ENCODE results near the gene GAA. TPM values are rescaled to one million over a fixed set of nuclear protein-coding genes. Genes with fewer than 3 reads are reported as not detected.
"Not testable (repeated sequence)": the region's sequence is repeated elsewhere in the genome, so short reads cannot be mapped to it uniquely, and the experiment has no call there.

The GAA gene
- total RNA-seq, 2 donors from 2014 or later, result 43.8 to 48.7 TPM

- peak; percentile 10 for DNase-seq
- no peak for ATAC-seq
- intact Hi-C loops (cut with DNase I), result loop anchor here in 1 of 2 donors (10.0 kb wide), 1 partner anchor 77 kb away; no protein-coding TSS in a partner anchor
These were observed 19.8 kb upstream of the GAA start for GRCh38 chr17:80081596-80081995.

GRCh38 chr17:80082403-80083135 is 18.8 kb upstream of the GAA start:
- intact Hi-C loops (cut with DNase I), result loop anchor here in 1 of 2 donors (10.0 kb wide), 1 partner anchor 78 kb away; no protein-coding TSS in a partner anchor
- peak; percentile 68 for DNase-seq
- peak; percentile 57 to 61 for ATAC-seq

GRCh38 chr17:80083136-80083661 is 18.2 kb upstream of the GAA start:
- DNase-seq (peak; percentile 18), ATAC-seq (peak in 1 of 2 donors; percentile 13)
- intact Hi-C loops (cut with DNase I), result loop anchor here in 1 of 2 donors (10.0 kb wide), 1 partner anchor 78 kb away; no protein-coding TSS in a partner anchor

- DNase-seq, result no peak
- ATAC-seq, result no peak
- intact Hi-C loops (cut with DNase I), result loop anchor here in 1 of 2 donors (10.0 kb wide), 1 partner anchor 80 kb away; no protein-coding TSS in a partner anchor
These were observed 16.6 kb upstream of the GAA start for GRCh38 chr17:80084773-80085172.

- peak; percentile 15 for DNase-seq
- intact Hi-C loops (cut with DNase I), result loop anchor here in 1 of 2 donors (10.0 kb wide), 1 partner anchor 81 kb away; no protein-coding TSS in a partner anchor
These were observed 15.3 kb upstream of the GAA start for GRCh38 chr17:80086081-80086480.

GRCh38 chr17:80086616-80087015 is 14.8 kb upstream of the GAA start:
- ATAC-seq (no peak), DNase-seq (peak; percentile 10)
- intact Hi-C loops (cut with DNase I), result loop anchor here in 1 of 2 donors (10.0 kb wide), 1 partner anchor 82 kb away; no protein-coding TSS in a partner anchor

More at GRCh38 chr17:80086081-80086480, 15.3 kb upstream of the GAA start:
- no peak for ATAC-seq

- intact Hi-C loops (cut with DNase I), result loop anchor here in 1 of 2 donors (10.0 kb wide), 1 partner anchor 83 kb away; no protein-coding TSS in a partner anchor
- peak; percentile 12 for DNase-seq
- no peak for ATAC-seq
These were observed 13.8 kb upstream of the GAA start for GRCh38 chr17:80087346-80088265.

- no peak for ATAC-seq
- peak; percentile 20 for DNase-seq
- intact Hi-C loops (cut with DNase I), result loop anchor here in 1 of 2 donors (10.0 kb wide), 1 partner anchor 85 kb away; no protein-coding TSS in a partner anchor
These were observed 11.6 kb upstream of the GAA start for GRCh38 chr17:80089762-80090161.

- ATAC-seq; intact Hi-C loops (cut with DNase I); DNase-seq: not testable (repeated sequence)
These were observed 11.2 kb upstream of the GAA start for GRCh38 chr17:80090164-80090563.

- intact Hi-C loops (cut with DNase I), result no loop called here
These were observed 10.0 kb upstream of the GAA start for GRCh38 chr17:80091376-80091775.

GRCh38 chr17:80092959-80093358 is 8.4 kb upstream of the GAA start:
- peak; percentile 35 to 71 for ATAC-seq
- DNase-seq, result no peak
- intact Hi-C loops (cut with DNase I), result no loop called here

More at GRCh38 chr17:80091376-80091775, 10.0 kb upstream of the GAA start:
- DNase-seq (no peak), ATAC-seq (no peak)

GRCh38 chr17:80095038-80095843 is 6.1 kb upstream of the GAA start:
- no peak for ATAC-seq
- intact Hi-C loops (cut with DNase I), result no loop called here
- DNase-seq, result no peak

- intact Hi-C loops (cut with DNase I), result no loop called here
- DNase-seq, result no peak
- ATAC-seq, result no peak
These were observed 5.4 kb upstream of the GAA start for GRCh38 chr17:80095844-80096475.

GRCh38 chr17:80096561-80097021 is 4.8 kb upstream of the GAA start:
- ATAC-seq (no peak), DNase-seq (no peak)
- intact Hi-C loops (cut with DNase I), result no loop called here

GRCh38 chr17:80097127-80097621 is 4.2 kb upstream of the GAA start:
- intact Hi-C loops (cut with DNase I), result no loop called here
- DNase-seq (no peak), ATAC-seq (no peak)

- ATAC-seq, result no peak
- no peak for DNase-seq
- intact Hi-C loops (cut with DNase I), result no loop called here
These were observed 3.3 kb upstream of the GAA start for GRCh38 chr17:80097844-80098691.
